HepG2 (cell line): ENCODE results near the gene B4GALT3. TPM values are rescaled to one million over a fixed set of nuclear protein-coding genes. Genes with fewer than 3 reads are reported as not detected.
A peak's percentile ranks its signal among the peaks of the same experiment; 100 is the strongest.

Experiments used
- AKNA ChIP-seq: sonication (generic); formaldehyde crosslinking; IDR thresholded peaks from 2 replicates; pipeline ENCODE4 v1.4.0; 2020; ENCODE audit warnings: missing genetic modification reagents, borderline replicate concordance
- FOXO4 ChIP-seq: sonication (generic); formaldehyde crosslinking; conservative IDR thresholded peaks from 2 replicates; pipeline ENCODE4 v1.8.1; 2023; ENCODE audit warnings: missing genetic modification reagents
- HDAC2 ChIP-seq: sonication (generic); formaldehyde crosslinking; IDR thresholded peaks from 2 replicates; pipeline ENCODE4 v1.4.0; 2020; ENCODE audit warnings: missing genetic modification reagents
- HOXA9 ChIP-seq: sonication (generic); formaldehyde crosslinking; IDR thresholded peaks from 2 replicates; pipeline ENCODE4 v1.8.1; 2022; ENCODE audit warnings: missing genetic modification reagents, mild to moderate bottlenecking, moderate library complexity, borderline replicate concordance
- NFE2 ChIP-seq: sonication (generic); formaldehyde crosslinking; IDR thresholded peaks from 2 replicates; pipeline ENCODE4 v1.4.0; 2020; ENCODE audit warnings: missing genetic modification reagents
- NFE2L1 ChIP-seq: sonication (generic); formaldehyde crosslinking; IDR thresholded peaks from 2 replicates; pipeline ENCODE4 v1.4.0; 2020; ENCODE audit warnings: missing genetic modification reagents, mild to moderate bottlenecking, borderline replicate concordance
- NFIB ChIP-seq: sonication (generic); formaldehyde crosslinking; IDR thresholded peaks from 2 replicates; pipeline ENCODE4 v1.9.0; 2021; ENCODE audit warnings: missing genetic modification reagents, mild to moderate bottlenecking, borderline replicate concordance
- PHF20 ChIP-seq: sonication (generic); formaldehyde crosslinking; IDR thresholded peaks from 2 replicates; pipeline ENCODE4 v1.5.0; 2020; ENCODE audit warnings: mild to moderate bottlenecking, missing genetic modification reagents
- PTBP1 ChIP-seq: fragments of 200-400 bp; formaldehyde crosslinking; IDR thresholded peaks from 2 replicates; pipeline ENCODE4 v1.6.1; 2018; ENCODE audit warnings: low read length, low read depth; ENCODE audit not compliant: poor library complexity, severe bottlenecking
- SALL1 ChIP-seq: sonication (generic); formaldehyde crosslinking; IDR thresholded peaks from 2 replicates; pipeline ENCODE4 v1.8.0; 2022; ENCODE audit warnings: mild to moderate bottlenecking, missing genetic modification reagents
- SETDB1 ChIP-seq: sonication (generic); formaldehyde crosslinking; IDR thresholded peaks from 2 replicates; pipeline ENCODE4 v1.5.1; 2020; ENCODE audit warnings: missing genetic modification reagents, mild to moderate bottlenecking, borderline replicate concordance
- SIN3B ChIP-seq: fragments of 150-350 bp; IDR thresholded peaks from 2 replicates; pipeline ENCODE4 v1.6.1; 2014; ENCODE audit warnings: low read length
- THAP9 ChIP-seq: sonication (generic); formaldehyde crosslinking; IDR thresholded peaks from 2 replicates; pipeline ENCODE4; 2020; ENCODE audit warnings: missing genetic modification reagents, mild to moderate bottlenecking, borderline replicate concordance
- ZKSCAN1 ChIP-seq: fragments of 150-350 bp; IDR thresholded peaks from 2 replicates; pipeline ENCODE4 v1.6.1; 2014; ENCODE audit warnings: low read length
- ZNF513 ChIP-seq: sonication (generic); formaldehyde crosslinking; conservative IDR thresholded peaks from 2 replicates; pipeline ENCODE4 v1.5.0; 2020; ENCODE audit warnings: missing genetic modification reagents
- ZNF670 ChIP-seq: sonication (generic); formaldehyde crosslinking; IDR thresholded peaks from 2 replicates; pipeline ENCODE4 v1.8.0; 2022; ENCODE audit warnings: mild to moderate bottlenecking, missing genetic modification reagents, borderline replicate concordance
- ZNF780A ChIP-seq: sonication (generic); formaldehyde crosslinking; IDR thresholded peaks from 2 replicates; pipeline ENCODE4 v1.8.0; 2022; ENCODE audit warnings: mild to moderate bottlenecking, missing genetic modification reagents, moderate library complexity
- ZSCAN30 ChIP-seq: sonication (generic); formaldehyde crosslinking; IDR thresholded peaks from 2 replicates; pipeline ENCODE4 v1.5.0; 2020; ENCODE audit warnings: mild to moderate bottlenecking, missing genetic modification reagents
- polyA plus RNA-seq, 8 experiments: library from polyadenylated mRNA; depleted of rRNA in 3 of 8; stranded (reverse) in 7 of 8; unstranded in 1 of 8; fragments of >200 nt; fragmentation: Illumina TruSeq in 4 of 8; extraction: Trizol in 4 of 8; gene quantifications; 2 replicates each; pipeline versions ENCODE4 v1.2.1 to v1.2.3, GENCODE V29; 2011 to 2016; ENCODE audit warnings: low read depth in 4 of 8, missing spikeins in 1 of 8, mixed read lengths in 1 of 8; ENCODE audit not compliant: insufficient read depth in 1 of 8
- total RNA-seq, 5 experiments: library from RNA; depleted of rRNA; stranded (reverse); fragments of >200 nt; fragmentation: Illumina TruSeq; extraction: Trizol; gene quantifications; 2 replicates each; pipeline ENCODE4 v1.2.3, GENCODE V29; 2016; ENCODE audit warnings: low read depth in 1 of 5

Gene B4GALT3
- total and polyA plus RNA-seq, 2 of the 13 experiments (the other 11 are each of a cell fraction or from before 2014, with no cell fraction given): 35.6 to 40.4 TPM

GRCh38 chr1:161131523-161132409 is 45.5 kb downstream of the B4GALT3 start (continued):
- 0 out of 2 replicates have a peak, but pooled peaks have one; percentile 17 for TF ChIP-seq ZNF670 (CRISPR knock-in tag)
- TF ChIP-seq HDAC2 (CRISPR knock-in tag): no peak
- TF ChIP-seq NFE2 (CRISPR knock-in tag): no peak
- TF ChIP-seq NFIB: no peak
- TF ChIP-seq ZNF513 (CRISPR knock-in tag): no peak
- no peak for TF ChIP-seq ZSCAN30 (CRISPR knock-in tag)
- no peak for TF ChIP-seq PTBP1
- no peak for TF ChIP-seq ZKSCAN1
- no peak for TF ChIP-seq AKNA
- peak; percentile 70 for TF ChIP-seq ZNF780A (CRISPR knock-in tag)
- 0 out of 2 replicates have a peak, but pooled peaks have one; percentile 66 for TF ChIP-seq FOXO4
- TF ChIP-seq SETDB1: no peak
- TF ChIP-seq SIN3B: no peak
- TF ChIP-seq HOXA9 (CRISPR knock-in tag): no peak
- TF ChIP-seq NFE2L1 (CRISPR knock-in tag): no peak
- no peak for TF ChIP-seq THAP9 (CRISPR knock-in tag)
- no peak for TF ChIP-seq SALL1 (CRISPR knock-in tag)
- TF ChIP-seq PHF20 (CRISPR knock-in tag): no peak
